BJ (cell line): ENCODE results near the gene CTRB2. TPM values are rescaled to one million over a fixed set of nuclear protein-coding genes. Genes with fewer than 3 reads are reported as not detected.

Experiments
- CTCF ChIA-PET: fragments of 350-600 bp; formaldehyde crosslinking; extraction: SDS; loops from one replicate; lab custom pipeline; 2021; ENCODE audit warnings: antibody characterized with exemption, inconsistent platforms; lab: Yijun Ruan, JAX
- POLR2A ChIA-PET: fragments of 300-600 bp; sonication (Branson Sonifier 250); formaldehyde crosslinking; extraction: SDS; loops from one replicate; lab custom pipeline; 2021; ENCODE audit warnings: antibody characterized with exemption; lab: Charles Lee
- DNase-seq: peaks from one replicate; pipeline ENCODE4 v3.0.0-alpha.2; 2011; ENCODE audit warnings: low read depth
- H3K27me3 ChIP-seq: 2 replicates; pipeline ENCODE4 v1.6.0; 2011; ENCODE audit warnings: low read length; ENCODE audit not compliant: control insufficient read depth, insufficient read depth
- H3K36me3 ChIP-seq: 2 replicates; pipeline ENCODE4 v1.5.1; 2011; ENCODE audit warnings: low read length; ENCODE audit not compliant: control insufficient read depth, insufficient read depth
- H3K4me3 ChIP-seq: 2 replicates; pipeline ENCODE4 v1.5.1; 2011; ENCODE audit warnings: low read depth, mild to moderate bottlenecking, control low read depth, low read length
- polyA minus RNA-seq: library from RNA; depleted of rRNA, polyadenylated mRNA; stranded (reverse); fragments of >200 nt; gene quantifications from 2 replicates; pipeline ENCODE4 v1.2.3, GENCODE V29; 2011; rRNA and poly(A)+ RNA removed
- polyA plus RNA-seq: library from polyadenylated mRNA; depleted of rRNA; stranded (reverse); fragments of >200 nt; gene quantifications from 2 replicates; pipeline ENCODE4 v1.2.3, GENCODE V29; 2011; rRNA removed
- TF ChIP-seq, protein P1 (sequence below): IDR thresholded peaks from 2 replicates; pipeline ENCODE4 v1.5.1; 2011; ENCODE audit warnings: low read depth, mild to moderate bottlenecking, control low read depth, inconsistent platforms, low read length, moderate library complexity; ENCODE audit not compliant: insufficient read depth

The CTRB2 gene
- polyA plus RNA-seq (not detected in 2 replicates), polyA minus RNA-seq (not detected in 2 replicates)

DNA sequence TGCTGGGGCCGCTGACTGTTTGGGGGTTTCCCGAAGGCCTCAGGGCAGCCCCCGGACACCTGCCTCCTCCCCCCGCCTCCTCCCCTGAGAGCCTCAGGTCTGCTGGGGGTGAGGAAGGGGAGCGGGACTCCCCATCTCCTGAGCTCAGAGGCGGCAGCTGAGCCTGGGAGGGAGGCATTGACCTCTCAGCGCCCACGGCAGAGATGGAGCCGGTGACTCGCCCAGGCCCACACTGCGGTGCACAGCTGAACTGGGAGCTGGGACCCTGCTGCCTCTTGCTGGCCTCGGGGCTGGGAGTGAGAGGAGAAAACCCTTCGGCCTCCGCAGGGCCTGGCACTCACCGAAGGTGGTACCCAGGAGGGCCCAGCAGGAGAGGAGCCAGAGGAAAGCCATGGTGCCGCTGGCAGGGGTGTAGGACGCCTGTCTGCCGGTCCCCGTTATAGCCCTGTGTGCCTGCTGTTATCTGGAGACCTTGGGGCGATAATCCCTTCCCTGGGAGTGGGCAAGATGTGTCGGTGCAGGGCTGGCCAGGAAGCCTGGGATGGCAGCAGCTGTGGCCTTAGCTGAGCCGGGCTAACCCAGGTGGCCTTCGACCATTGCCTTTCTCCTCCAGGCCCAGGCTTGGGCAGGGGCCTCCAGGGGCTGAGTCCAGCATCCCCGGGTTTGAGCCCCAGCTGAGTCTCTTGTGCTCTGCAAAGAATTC, at the start of gene CTRB2:
TSS of gene CTRB2 (minus strand) at position 413 of the 703 bp plus-strand sequence. CDS start at position 393, 20 bp downstream.
- H3K27me3 ChIP-seq: no peaks in the 10 kb centered on the region
- POLR2A ChIA-PET: no interaction called here
- H3K4me3 ChIP-seq: no peak within 1 kb of the TSS
- CTCF ChIA-PET: interaction anchor here (0.7 to 0.8 kb wide), 3 partner anchors 20 to 27 kb away, joined by 3 to 5 read pairs (median 4); no protein-coding TSS in a partner anchor
- TF ChIP-seq, protein P1, sequence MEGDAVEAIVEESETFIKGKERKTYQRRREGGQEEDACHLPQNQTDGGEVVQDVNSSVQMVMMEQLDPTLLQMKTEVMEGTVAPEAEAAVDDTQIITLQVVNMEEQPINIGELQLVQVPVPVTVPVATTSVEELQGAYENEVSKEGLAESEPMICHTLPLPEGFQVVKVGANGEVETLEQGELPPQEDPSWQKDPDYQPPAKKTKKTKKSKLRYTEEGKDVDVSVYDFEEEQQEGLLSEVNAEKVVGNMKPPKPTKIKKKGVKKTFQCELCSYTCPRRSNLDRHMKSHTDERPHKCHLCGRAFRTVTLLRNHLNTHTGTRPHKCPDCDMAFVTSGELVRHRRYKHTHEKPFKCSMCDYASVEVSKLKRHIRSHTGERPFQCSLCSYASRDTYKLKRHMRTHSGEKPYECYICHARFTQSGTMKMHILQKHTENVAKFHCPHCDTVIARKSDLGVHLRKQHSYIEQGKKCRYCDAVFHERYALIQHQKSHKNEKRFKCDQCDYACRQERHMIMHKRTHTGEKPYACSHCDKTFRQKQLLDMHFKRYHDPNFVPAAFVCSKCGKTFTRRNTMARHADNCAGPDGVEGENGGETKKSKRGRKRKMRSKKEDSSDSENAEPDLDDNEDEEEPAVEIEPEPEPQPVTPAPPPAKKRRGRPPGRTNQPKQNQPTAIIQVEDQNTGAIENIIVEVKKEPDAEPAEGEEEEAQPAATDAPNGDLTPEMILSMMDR: no peak
- no peaks in the 10 kb centered on the region for H3K36me3 ChIP-seq
- DNase-seq: no peak

DNA sequence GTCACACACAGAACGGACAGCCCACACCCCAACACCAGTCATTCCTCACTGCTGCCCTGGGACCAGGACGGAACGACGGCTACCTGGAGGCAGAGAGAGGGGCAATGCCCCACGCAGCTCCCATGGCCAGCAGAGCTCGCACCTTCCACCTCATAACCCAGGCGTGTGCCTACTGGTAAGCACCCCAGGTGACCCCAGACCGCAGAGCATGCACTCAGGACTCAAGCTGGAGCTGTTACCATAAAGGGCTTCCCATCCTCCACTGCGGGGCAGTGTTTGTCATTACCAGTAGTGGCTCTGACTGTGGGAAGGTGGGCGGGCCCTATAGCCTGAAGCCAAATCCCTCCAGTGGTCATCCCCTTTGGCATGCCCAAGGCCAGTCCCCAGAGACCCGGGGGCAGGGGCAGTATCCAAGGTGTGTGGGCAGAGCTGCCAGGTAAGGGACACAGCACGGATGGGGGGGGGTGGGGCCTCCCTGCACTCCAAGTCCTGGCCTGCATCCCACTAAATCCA, 49.2 kb upstream of the CTRB2 start:
- 0 out of 2 replicates have a peak, but pooled peaks cover 2% of the 10 kb centered on the region for H3K36me3 ChIP-seq
- ChIA-PET POLR2A (no interaction called here), CTCF (interaction anchor here (2.4 kb wide), 1 partner anchor 22 kb away, joined by 8 read pairs; no protein-coding TSS in a partner anchor)
- no peak overlapping the region for H3K4me3 ChIP-seq
- H3K27me3 ChIP-seq: no peaks in the 10 kb centered on the region
- DNase-seq: no peak
- TF ChIP-seq, protein P1: no peak

GRCh38 chr16:75254359-75254837, 47.4 kb upstream of the CTRB2 start:
- ChIA-PET POLR2A (interaction anchor here (0.6 kb wide), 1 partner anchor 40 kb away, joined by 7 read pairs; no protein-coding TSS in a partner anchor), CTCF (interaction anchor here (3.4 kb wide), 1 partner anchor 20 kb away, joined by 22 read pairs; no protein-coding TSS in a partner anchor)
- TF ChIP-seq, protein P1: no peak
- Histone ChIP-seq H3K36me3 (0 out of 2 replicates have a peak, but pooled peaks cover 2% of the 10 kb centered on the region), H3K4me3 (no peak overlapping the region), H3K27me3 (no peaks in the 10 kb centered on the region)
- no peak for DNase-seq

GRCh38 chr16:75252946-75253911, 46.3 kb upstream of the CTRB2 start:
- ChIA-PET CTCF (interaction anchor here (0.7 to 3.4 kb wide), 7 partner anchors 9 to 139 kb away, joined by 3 to 22 read pairs (median 3); no protein-coding TSS in a partner anchor), POLR2A (interaction anchor here (0.6 kb wide), 2 partner anchors 8 to 57 kb away, joined by 3 read pairs; no protein-coding TSS in a partner anchor)

More at GRCh38 chr16:75252946-75253911, 46.3 kb upstream of the CTRB2 start:
- no peaks in the 10 kb centered on the region for H3K27me3 ChIP-seq
- H3K36me3 ChIP-seq: peaks cover 7% of the 10 kb centered on the region
- H3K4me3 ChIP-seq: peak overlapping the region; percentile 14
- TF ChIP-seq, protein P1: no peak
- no peak for DNase-seq
